Posterior vena cava (tissue), 2 donors: ENCODE measurements around the gene CDC20B. TPM values are rescaled to one million over a fixed set of nuclear protein-coding genes. Genes with fewer than 3 reads are reported as not detected.

ENCODE experiments used
- DNase-seq: peaks from one replicate; pipeline ENCODE4 v3.0.0-alpha.2; 2020; ENCODE audit warnings: low spot score
- intact Hi-C, 2 donors: fragments of 100-400 bp; cut with DNase I; formaldehyde crosslinking; loops; one replicate each; pipeline versions ENCODE4 v1.14.1 to v1.14.2; 2022 to 2023
- long read RNA-seq, 2 donors: library from polyadenylated mRNA; unstranded; transcript quantifications; one replicate each; pipeline ENCODE4 v2.0.0, GENCODE V29; 2020 to 2021
- total RNA-seq, 2 donors: library from RNA; stranded (reverse); fragmentation: NEBNext Ultra II Directional; extraction: Animal tissue kit (Norgen Biotek cat#: 25700); gene quantifications; one replicate each; pipeline ENCODE4 v1.2.1, GENCODE V29; 2021
- donor health status: DM: yes; HTN: yes; CAD: no.
- donor health status: DM: yes; HTN: yes; CAD: no.

CDC20B gene, protein sequence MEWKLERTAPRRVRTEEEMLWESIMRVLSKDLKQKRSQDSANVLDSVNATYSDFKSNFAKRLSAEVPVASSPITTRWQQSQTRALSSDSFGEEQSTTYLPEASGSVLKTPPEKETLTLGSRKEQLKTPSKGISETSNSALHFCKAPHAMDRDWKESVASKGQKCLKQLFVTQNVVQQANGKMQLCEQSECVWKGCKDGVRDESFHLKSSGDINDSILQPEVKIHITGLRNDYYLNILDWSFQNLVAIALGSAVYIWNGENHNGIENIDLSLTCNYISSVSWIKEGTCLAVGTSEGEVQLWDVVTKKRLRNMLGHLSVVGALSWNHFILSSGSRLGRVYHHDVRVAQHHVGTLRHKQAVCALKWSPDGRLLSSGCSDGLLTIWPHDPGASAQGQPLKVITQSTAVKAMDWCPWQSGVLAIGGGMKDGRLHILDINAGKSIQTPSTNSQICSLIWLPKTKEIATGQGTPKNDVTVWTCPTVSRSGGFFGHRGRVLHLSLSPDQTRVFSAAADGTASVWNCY
- total RNA-seq = not detected
- long read RNA-seq, donor 1 = 0 reads
- long read RNA-seq, donor 2 = 0 reads

DNA sequence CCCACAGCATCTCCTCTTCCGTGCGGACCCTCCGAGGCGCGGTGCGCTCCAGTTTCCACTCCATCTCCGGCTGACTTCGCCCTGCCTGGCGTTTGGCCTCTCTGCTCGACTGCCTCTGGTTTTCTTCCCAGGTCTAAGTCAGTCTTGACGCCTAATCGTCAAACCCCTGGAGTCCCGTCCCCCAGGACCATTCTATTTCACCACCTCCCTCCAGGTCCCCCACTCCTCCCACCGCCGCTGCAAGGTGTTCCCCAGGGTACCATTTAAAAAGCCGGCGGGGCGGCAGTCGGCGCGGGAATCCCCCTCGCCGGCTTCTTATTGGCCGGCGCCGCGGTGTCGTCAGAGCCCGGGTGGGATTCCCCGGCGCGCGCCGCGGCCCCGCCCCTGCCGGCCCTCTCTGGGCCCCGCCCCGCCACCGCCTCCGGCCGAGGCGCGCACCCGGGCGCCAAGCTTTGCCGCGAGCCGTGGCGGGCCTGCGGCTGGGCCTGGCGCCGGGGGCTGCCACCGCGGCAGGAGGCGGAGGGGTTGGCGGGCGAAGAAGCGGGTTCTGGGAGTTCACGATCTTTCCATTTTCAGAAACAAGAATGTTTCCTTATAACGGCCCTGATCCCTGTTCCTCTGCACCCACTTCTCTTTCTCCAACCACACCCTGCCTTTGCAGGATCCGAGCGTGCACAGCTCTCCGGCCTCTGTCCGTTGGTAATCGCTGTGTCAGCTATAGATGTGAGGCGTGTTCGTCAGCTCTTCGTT lies at the start of gene CDC20B:
TSS of gene CDC20B (minus strand) at position 241 of the 750 bp plus-strand sequence. CDS start at position 64, 177 bp downstream.
- peak; percentile 90 for DNase-seq
- intact Hi-C loops = no loop called here

DNA sequence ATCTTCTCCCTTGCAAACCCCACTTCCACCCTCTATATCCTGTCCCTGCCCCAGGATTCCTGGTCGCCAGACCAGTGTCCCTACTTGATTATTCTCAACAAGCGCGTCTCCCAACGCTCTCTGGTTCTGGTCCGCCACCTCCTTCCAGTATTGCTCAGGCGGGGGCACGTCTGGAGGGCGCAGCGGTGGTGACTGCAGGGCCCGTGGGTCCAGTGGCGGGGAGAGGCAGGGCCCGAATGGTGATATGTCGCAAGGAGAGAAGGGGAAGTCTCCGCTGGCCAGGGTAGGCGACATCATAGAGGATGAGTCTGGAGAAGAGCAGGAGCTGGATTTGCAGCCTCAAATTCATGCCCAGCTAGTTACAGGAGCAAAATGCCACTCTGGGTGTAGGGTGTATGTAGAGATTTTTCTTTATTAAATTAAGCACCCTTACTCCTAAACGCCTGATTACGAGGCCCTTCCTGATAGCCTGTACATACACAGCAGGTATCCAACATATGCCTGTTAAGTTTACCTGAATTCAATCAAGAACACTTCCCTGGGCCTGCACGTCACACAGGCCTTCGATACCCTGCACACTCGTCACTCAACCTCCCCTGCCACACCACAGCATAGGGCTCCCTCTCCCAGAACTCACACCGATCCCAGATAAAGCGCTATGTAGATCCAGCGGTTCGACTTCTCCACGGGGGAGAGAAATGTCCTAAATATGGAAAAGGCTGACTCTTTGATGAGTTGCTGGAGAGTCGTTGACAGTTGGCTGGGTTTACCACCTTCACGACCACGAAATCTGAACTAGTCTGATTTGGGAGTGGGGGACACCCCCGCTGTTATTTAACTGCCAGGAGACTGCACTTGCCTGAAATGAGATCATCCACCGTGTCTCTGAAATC lies 49.4 kb upstream of the CDC20B start:
- intact Hi-C loops = no loop called here

DNA sequence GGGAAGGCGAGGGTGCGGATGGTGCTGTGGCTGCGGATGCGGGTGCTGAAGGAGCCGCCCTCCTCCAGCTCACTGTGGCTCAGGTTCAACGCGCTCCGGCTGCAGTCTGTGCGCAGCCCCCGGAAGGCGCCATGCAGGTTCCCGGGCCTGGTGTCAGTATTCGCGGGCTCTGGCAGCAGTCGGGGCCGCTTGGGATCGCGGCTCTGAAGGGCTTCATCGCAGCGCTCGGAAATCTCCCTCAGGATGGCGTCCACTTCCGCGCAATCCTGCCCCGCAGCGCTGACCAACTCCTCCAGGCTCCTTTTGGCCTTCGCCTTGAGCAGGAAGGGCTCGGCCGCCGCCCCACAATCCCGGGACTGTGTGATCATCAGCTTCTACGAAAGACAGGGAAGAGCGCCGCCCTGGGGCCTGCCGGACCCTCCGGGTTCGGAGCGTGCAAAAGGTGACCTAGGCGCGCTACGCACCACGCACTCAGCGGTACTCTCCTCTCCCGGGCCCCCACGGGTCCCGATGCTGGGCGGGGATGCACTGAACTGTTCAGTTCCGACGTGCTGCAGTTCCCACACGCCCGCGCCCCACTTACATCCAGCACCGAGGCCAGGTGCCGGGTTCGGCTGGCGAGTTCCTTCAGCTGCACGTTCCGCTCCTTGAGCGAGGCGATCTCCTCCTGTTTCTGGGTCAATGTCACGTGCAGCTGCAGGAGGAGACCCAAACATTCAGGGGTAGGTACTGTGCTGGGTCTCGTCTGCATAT lies 47.6 kb upstream of the CDC20B start:
- no peak for DNase-seq
- intact Hi-C loops = no loop called here

More for the DNA sequence above, 49.4 kb upstream of the CDC20B start:
- DNase-seq = no peak

DNA sequence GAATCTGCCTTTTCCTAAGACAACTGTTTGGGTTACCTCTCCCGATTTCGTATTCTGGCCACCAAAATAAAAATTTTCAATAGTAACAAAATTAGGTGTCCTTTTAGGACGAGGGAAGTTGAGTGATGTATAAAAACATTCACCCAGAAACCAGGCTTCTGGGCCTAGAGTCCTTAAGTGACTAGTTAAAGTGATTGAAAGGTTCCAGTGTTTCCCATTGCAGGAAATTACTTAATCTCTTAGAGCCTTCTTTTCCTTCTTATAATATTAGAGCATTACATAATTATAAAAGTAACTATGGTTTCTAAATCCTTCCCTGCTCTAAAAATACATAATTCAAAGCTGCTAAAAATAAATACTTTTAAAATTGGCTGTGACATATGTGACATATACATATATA lies 46.8 kb upstream of the CDC20B start:
- intact Hi-C loops = no loop called here
- DNase-seq = no peak

DNA sequence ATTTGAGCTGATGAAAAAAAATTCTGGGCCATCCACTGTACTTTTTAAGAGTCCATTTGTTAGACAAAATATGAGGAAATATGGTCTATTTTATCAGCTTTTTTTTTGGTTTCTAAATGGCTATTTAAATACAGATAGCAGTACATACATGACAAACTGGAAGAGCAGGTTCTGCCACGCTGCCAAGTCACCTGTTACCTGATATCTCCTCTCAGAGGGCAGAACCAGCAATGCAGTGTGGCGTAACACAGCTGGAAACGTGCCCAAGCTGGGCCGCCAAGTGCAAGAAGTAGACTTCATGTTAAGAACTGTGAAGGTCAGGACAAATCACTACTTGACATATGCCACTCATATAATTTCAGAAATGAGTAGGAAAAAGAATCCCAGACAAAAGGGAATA lies 46.0 kb upstream of the CDC20B start:
- DNase-seq = no peak
- intact Hi-C loops = no loop called here

DNA sequence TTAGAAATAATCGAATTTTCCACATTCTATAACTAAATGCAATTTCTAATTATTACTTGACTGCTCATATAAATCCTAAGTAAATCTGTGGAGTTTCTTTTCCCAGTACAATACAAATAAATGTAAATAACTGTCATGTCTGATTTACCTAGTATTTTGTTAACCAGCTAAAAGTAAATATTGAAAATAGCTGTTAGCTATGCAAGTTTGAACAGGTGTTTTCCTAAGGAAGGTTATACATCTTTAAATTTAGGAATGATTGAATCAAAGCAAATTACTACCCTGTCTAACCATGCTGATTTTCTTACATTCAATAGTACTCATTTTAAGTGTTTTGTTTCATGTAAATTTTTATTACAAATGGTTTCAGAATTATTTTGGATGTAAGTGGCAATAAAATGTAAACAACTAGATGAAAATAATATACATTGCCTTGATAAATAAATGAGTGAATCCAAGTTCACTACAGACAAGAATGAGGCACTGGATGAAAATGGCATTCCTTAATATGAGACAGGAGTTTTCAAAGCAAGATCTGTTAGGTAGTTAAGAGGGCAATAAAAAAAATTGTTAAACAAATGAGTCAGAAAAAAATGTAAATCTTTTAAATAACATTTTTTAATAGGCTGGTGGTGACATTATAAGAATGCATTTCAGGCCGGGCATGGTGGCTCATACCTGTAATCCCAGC lies 38.4 kb upstream of the CDC20B start:
- no peak for DNase-seq
- intact Hi-C loops = no loop called here

DNA sequence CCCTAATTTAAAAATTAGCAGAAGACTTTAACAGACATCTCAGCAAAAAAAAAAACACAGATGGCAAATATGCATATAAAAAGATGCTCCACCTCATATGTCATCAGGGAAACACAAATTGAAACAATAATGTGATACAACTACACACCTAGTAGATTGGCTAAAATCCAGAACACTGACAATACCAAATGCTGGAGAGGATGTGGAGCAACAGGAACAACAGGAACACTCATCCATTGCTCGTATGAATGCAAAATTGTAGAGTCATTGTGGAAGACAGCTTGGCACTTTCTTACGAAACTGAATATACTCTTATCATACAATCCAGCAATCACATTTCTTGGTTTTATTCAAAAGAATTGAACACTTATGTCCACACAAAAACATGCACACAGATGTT lies 32.0 kb upstream of the CDC20B start:
- DNase-seq = no peak
- intact Hi-C loops = no loop called here

DNA sequence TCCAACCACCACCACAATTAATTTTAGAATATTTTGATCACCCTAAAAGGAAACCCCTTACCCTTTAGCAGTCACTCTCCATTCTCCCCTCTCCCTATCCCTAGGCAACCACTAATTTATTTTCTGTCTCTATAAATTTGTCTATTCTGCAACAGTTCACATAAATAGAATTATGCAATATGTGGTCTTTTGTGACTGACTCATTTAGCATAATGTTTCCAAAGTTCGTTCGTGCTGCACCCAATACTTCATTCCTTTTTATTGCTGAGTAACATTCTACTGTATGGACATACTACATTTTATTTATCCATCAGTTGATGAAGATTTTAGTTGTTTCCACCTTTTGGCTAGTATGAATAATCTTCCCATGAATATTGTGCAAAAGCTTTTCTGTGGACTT lies 18.2 kb upstream of the CDC20B start:
- no peak for DNase-seq
- intact Hi-C loops = no loop called here

DNA sequence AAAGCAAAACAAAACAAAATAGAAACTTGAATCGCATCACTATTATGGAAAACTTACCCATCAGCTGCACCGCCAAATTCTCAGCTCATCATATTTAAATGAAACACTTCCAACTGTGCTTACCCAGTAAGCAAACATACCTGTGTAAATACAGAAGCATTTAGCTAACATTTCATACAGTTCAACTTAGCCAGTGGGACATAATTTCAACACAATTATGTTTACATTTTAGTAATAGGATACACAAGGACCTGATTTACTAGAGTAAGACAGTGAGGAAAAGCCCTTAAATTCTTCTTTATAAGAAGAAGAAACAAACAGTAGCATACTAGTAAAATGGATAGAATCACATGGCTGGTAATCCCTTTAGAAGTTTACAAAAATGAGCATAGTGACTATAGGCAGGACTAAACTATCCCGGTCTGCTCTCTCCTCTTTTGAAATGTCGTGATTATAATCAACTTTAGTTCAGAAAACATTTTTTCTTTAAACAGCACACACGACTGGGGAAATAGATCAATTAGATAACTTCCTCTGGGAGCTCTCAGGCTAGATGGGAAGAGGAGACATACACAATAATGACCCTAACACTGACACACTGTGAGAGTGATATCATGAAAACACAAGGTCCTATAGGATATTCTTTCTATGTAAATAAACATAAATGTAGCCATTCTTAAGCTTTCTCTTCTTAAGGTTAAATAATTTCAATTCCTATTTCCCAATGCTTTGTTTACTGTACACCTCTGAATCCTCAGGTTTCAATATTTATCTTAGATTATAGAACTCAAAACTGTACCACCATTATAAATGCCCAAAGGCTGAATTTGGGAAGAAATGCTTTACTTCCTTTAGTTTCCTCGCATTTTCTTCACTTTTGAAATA lies 15.9 kb upstream of the CDC20B start:
- intact Hi-C loops = no loop called here
- DNase-seq = no peak

DNA sequence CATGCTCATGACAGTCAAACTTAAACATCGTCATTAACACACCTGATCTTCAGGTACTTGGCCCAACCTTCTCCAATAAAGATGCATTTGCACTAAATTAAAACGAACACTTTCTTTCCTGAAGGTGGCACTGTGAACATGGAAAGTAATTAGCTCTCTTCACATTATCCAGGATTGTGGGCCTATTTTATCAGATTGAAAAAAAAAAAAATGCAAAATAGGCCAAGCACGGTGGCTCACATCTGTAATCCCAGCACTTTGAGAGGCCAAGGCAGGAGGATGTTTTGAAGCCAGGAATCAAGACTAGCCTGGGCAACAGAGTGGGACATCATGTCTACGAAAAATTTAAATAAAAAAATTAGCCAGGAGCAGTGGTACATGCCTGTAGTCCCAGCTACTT lies 14.4 kb upstream of the CDC20B start:
- DNase-seq = no peak
- intact Hi-C loops = no loop called here

DNA sequence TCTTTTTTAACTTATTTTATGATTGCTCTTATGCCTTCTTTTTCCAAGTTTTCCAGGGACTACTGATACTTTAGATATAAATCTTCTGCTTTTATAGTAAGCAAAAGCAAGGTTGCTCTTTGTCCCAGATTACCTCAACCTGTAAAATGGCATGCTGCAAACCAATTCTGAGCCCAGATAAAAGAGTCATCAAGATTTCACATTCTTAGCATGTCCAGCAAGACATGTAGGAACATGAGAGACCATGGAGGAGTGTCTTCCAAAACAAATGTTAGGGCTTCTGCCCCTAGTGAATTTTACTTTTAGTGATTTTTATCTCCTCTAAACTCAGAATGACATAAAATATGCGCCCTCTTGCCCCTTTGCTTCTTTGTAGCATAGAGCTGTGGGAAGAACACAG lies 7.0 kb upstream of the CDC20B start:
- DNase-seq = no peak
- intact Hi-C loops = no loop called here

DNA sequence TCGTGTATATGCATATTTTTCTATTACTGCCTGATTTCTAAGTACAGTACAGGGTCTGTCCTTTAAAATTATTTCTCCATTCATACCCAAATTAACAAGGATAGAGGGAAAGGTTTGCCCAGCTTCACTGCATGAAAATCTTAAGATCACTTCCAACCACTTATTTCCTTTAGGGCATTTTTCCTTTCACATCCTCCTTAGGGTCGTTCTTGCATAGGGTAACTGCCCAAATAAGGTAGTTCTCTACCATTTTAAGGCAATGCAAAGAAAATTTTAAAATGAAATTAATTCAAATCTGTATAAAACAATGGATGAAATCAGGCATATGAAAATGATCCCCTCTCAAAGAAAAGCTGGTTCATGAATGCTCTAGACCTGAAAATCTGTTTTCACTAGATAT lies 4.1 kb upstream of the CDC20B start:
- intact Hi-C loops = no loop called here
- DNase-seq = no peak

DNA sequence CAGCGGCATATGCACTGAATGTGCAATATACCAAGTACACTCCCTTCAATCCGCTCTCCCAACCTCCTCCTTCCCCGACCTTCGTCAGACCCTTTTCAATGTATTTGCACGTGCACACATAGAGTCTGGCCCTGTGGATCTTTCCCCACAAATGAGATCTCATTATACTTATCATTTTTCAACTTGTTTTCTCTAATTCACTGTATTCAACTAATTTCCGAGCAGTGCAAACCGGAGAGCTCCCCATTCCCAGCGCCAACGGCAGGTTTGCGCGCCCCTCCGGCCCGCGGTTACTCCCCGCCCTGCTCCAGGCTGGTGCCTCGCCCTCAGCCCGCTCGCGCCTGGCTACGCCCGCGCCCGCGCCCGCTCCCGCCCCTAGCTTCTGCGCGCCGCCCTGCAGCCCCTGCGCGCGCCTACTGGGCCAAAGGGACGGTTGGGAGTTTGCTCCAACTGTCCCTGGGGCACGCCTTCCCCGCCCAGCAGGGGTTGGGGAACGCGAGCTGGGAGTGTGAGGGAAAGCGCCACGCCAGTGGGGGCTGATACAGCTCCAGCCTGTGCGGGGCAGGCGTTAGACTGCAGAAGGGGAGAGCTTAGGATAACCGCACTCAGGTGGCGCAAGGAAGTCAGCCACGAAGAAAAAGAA lies 3.3 kb upstream of the CDC20B start:
- DNase-seq = no peak
- intact Hi-C loops = no loop called here

DNA sequence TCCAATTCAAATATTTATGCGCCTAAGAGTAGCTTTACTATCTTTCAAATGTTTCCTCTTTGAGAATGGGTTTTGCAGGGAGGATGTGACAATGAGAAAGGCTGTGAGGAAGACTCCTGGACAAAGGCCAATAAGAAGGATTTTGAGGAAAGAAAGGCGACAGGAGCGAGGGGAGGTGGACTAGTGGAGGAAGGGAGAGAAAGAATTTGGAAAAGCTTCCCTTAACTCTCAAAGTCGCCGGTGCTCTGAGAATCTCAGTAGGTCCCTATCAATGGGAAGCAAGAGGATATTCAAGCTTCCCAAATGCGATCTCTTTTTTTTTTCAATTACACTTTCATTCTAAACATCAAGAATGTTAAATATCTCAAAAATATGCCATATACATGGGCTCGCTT lies 2.8 kb upstream of the CDC20B start:
- intact Hi-C loops = no loop called here

DNA sequence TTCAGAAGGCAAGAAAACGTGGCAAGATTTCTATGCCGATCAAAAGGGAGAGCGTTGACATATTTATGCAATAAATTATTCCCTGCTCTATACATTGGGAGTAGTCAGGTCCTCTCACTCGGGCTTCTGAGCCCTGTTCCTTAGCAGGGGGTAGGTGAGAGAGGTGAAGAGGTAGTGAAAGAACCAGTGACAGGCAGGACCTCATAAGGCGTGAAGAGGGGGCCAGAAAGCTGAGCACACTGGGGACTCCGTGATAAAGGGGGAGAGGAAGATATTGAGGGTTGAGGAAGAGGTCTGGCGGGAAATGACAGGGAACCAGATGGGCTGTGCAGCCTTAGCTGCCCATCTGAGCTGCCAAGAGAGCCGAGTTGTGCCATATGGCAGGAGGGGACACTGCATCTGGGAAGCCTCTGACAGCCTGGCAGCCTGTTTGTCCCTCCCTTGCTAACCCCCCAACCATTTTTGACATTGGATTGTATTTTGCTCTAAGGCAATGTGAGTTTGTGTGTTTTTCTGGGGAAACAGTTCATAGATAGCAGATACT lies 782 bp upstream of the CDC20B start:
- intact Hi-C loops = no loop called here
- DNase-seq = no peak

More for the DNA sequence above, 2.8 kb upstream of the CDC20B start:
- DNase-seq = no peak

DNA sequence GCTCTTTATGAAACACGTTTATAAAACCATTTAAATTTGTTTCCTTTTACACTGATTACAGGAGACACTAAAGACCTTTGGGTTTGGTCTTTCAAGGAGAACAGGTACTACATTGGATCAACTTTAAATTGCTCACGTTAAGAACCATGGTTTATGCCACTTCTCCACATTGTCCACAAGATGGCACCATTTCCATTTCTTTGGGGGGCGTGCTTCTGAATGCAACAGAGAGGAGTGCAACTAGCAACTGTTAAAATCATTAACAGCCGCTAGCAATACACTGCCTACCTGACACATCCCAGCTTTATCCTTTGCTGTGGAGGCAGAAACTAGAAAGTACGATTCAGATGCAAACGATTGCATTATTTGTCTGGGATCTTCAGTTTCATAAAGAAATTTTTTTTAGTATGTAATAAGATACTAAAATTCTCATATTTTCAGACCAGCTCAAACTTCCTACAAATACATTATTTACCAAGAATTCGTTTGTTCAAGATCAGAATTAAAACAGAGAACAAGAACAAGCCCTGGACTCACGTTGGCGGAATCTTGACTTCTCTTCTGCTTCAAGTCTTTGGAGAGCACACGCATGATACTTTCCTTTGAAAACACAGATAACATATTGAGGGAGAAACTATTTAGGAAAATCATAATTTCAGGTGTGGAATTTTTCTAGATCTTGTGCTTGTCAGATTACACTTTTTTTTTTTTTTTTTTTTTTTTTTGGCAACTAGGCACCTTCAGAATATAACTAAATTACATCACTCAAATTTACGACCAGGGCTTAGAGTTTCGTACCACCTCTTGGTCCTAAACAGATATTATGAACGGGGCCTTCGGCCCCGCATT lies 702 bp downstream of the CDC20B start:
- DNase-seq = no peak
- intact Hi-C loops = no loop called here
